Small intestine (tissue), 7 donors: ENCODE measurements around the gene DENND2D. TPM values are rescaled to one million over a fixed set of nuclear protein-coding genes. Genes with fewer than 3 reads are reported as not detected.
A peak's percentile ranks its signal among the peaks of the same experiment; 100 is the strongest.

Experiments used
- DNase-seq, 2 donors: peaks; one replicate each; pipeline versions ENCODE4 v3.0.0 to v3.0.0-alpha.2; 2013
- FAIRE-seq: peaks from 2 replicates; lab custom pipeline; 2012; peaks lifted over from hg19 to GRCh38; lab: Jason Lieb, UNC
- H3K27ac ChIP-seq, 3 donors: one replicate each; pipeline ENCODE4 v1.5.1; 2013; ENCODE audit warnings: low read length in 2 of 3, mild to moderate bottlenecking in 2 of 3, control low read depth in 1 of 3, inconsistent platforms in 1 of 3, low read depth in 1 of 3, moderate library complexity in 1 of 3
- H3K27me3 ChIP-seq, 3 donors: one replicate each; pipeline ENCODE4 v1.6.1; 2013; ENCODE audit warnings: low read length in 3 of 3, inconsistent platforms in 1 of 3; ENCODE audit not compliant: control insufficient read depth in 3 of 3, insufficient read depth in 3 of 3
- H3K36me3 ChIP-seq, 3 donors: one replicate each; pipeline ENCODE4 v1.6.1; 2013; ENCODE audit warnings: low read length in 3 of 3, inconsistent platforms in 1 of 3, low read depth in 1 of 3, mild to moderate bottlenecking in 1 of 3, moderate library complexity in 1 of 3; ENCODE audit not compliant: control insufficient read depth in 3 of 3, insufficient read depth in 2 of 3
- H3K4me1 ChIP-seq, 3 donors: one replicate each; pipeline ENCODE4 v1.6.1; 2013; ENCODE audit warnings: low read length in 2 of 3, inconsistent platforms in 1 of 3, low read depth in 1 of 3, mild to moderate bottlenecking in 1 of 3, moderate library complexity in 1 of 3; ENCODE audit not compliant: control insufficient read depth in 3 of 3, insufficient read depth in 2 of 3
- H3K4me3 ChIP-seq, 3 donors: one replicate each; pipeline ENCODE4 v1.5.1; 2013; ENCODE audit warnings: low read length in 3 of 3, control low read depth in 1 of 3, inconsistent platforms in 1 of 3, low read depth in 1 of 3, mild to moderate bottlenecking in 1 of 3, moderate library complexity in 1 of 3
- H3K9me3 ChIP-seq, 2 donors: one replicate each; pipeline ENCODE4 v1.6.1; 2013; ENCODE audit warnings: low read depth in 1 of 2, low read length in 1 of 2; ENCODE audit not compliant: control insufficient read depth in 2 of 2, insufficient read depth in 1 of 2
- WGBS, 3 donors: extraction: QIAGEN DNeasy Blood & Tissue Kit; methylation state at CpG; one replicate each; pipeline ENCODE4 v1.1.7; 2013; 5-methylcytosine and 5-hydroxymethylcytosine counted together
- polyA plus RNA-seq, 4 donors: library from polyadenylated mRNA; stranded (reverse) in 3 of 4; unstranded in 1 of 4; fragments of 200-250 nt in 3 of 4; fragments of 120-200 nt in 1 of 4; gene quantifications; one replicate each; pipeline versions ENCODE4 v1.2.1 to v1.2.3, GENCODE V29; 2013
- donor health status: healthy with polysubstance abuse.
- donor health status: control.
- donor health status: control.
- donor health status: Bipolar disorder and iron deficiency.
- donor health status: healthy.

The DENND2D gene
- polyA plus RNA-seq, 4 donors = 31.3 to 54.6 (median 40.5) TPM

DNA sequence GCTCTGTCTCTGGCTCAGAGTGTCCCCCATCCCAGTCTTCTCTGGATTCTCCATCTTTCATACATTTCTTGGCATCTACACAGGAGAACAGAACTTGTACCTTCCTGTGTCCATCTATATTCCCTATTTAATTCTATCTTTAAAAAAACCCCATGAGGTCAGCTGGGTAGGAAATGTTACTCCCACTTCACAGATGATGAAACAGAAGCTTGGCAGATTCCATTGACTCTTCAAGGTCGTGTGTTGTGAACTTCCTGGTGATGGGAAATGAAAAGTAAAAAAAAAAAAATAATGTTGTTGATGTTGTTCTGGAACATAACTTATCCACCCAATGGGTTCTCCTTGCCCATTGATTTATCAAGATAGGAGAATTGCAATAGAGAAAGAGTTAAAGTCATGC, 35.9 kb upstream of the DENND2D start:
- no peak overlapping the region for H3K27ac ChIP-seq
- no peak overlapping the region for H3K4me3 ChIP-seq
- H3K27me3 ChIP-seq = peaks cover 0 to 2% (median 0%) of the 10 kb centered on the region in 3 donors
- H3K36me3 ChIP-seq = no peaks in the 10 kb centered on the region
- 10 to 38% (median 18%) methylated on average over 1 of the region's 1 CpG for WGBS, 3 donors
- no peaks in the 10 kb centered on the region for H3K9me3 ChIP-seq
- no peak for DNase-seq
- FAIRE-seq = no peak
- no peaks in the 10 kb centered on the region for H3K4me1 ChIP-seq

DNA sequence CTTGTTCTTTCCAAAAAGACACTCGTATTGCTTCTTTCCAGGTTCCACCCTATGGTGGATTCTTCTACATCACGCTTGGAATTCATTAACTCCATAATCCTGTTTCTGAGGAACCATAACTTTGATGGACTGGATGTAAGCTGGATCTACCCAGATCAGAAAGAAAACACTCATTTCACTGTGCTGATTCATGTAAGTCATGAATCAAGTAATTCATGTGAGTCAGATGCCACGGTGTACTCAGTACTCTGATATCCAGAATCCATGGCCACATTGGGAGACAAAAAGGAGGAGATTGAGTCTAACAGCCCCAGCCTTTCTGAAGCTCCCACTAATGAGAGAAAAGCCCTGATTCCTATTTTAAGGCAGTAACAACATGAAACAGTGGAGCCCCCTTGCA, 34.4 kb upstream of the DENND2D start:
- FAIRE-seq (no peak), DNase-seq (no peak)
- Histone ChIP-seq H3K4me1 (no peaks in the 10 kb centered on the region), H3K27ac (no peak overlapping the region), H3K27me3 (peaks cover 0 to 2% (median 0%) of the 10 kb centered on the region in 3 donors), H3K9me3 (no peaks in the 10 kb centered on the region), H3K4me3 (no peak overlapping the region), H3K36me3 (no peaks in the 10 kb centered on the region)
- 83 to 89% (median 87%) methylated on average over 3 of the region's 3 CpGs for WGBS, 3 donors

DNA sequence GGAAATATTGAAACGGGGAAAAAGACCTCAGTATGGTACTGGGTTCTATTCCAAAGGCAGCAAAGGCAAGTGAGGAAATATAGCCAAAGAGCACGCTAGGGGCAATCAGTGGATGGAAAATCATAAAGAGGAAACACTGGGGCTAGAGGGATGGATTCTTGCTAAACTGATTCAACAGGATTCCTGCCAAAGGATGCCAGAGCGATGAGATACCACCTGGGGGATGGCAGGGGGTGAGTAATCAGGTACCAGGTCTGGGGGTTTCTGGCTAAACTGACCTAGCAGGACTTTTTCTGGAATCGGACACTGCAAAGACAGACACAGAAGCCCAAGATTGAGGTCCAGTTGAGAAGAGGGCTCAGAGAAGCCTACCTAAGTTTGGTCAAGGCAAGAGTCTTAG, 33.8 kb upstream of the DENND2D start:
- no peak for FAIRE-seq
- no peak overlapping the region for H3K27ac ChIP-seq
- no peaks in the 10 kb centered on the region for H3K36me3 ChIP-seq
- H3K27me3 ChIP-seq = peaks cover 0 to 2% (median 0%) of the 10 kb centered on the region in 3 donors
- 72 to 83% (median 77%) methylated on average over 4 of the region's 4 CpGs for WGBS, 3 donors
- no peaks in the 10 kb centered on the region for H3K9me3 ChIP-seq
- no peak for DNase-seq
- no peak overlapping the region for H3K4me3 ChIP-seq
- no peaks in the 10 kb centered on the region for H3K4me1 ChIP-seq

DNA sequence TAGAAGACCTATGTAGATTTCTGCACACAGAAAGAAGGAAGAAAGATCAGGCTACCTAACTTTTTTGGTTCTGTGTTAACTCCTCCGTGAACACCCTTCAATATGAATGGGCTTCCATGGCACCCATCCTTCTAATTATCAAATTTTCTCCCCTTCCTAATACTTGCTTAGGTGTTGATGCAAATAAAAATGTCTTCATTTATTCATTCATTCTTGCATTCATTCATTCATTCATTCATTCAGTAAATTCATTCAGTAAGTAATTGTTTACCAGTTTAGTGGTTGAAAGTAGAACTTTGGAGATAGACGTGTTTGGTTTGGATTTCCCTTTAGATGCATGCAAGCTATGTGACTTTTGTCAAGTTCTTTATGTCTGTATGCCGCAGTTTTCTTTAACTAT, 31.7 kb upstream of the DENND2D start:
- WGBS, 3 donors = 90 to 93% (median 91%) methylated on average over 3 of the region's 3 CpGs
- Histone ChIP-seq H3K27ac (no peak overlapping the region), H3K4me3 (no peak overlapping the region), H3K36me3 (no peaks in the 10 kb centered on the region), H3K4me1 (no peaks in the 10 kb centered on the region), H3K27me3 (peaks cover 0 to 2% (median 0%) of the 10 kb centered on the region in 3 donors), H3K9me3 (no peaks in the 10 kb centered on the region)
- FAIRE-seq = no peak
- DNase-seq = no peak

DNA sequence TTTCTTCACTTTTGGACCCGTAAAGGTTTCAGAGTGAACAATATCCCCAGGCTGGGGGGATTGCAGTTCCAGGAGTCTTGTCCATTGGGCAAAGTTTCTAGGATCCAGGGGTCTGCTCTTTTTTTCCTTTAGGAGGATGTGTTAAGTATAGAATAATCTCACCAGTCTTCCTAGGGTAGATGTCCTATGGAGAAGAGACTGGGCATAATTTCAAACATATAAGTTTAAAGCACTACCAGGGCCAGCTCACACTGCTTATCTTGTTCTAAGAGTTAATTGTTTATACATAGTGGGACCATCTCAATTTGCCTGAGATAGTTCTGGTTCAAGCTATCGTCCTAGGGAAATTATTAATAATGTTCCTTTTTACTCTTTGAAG, 28.3 kb upstream of the DENND2D start:
- Histone ChIP-seq H3K27ac (no peak overlapping the region), H3K9me3 (no peaks in the 10 kb centered on the region), H3K27me3 (no peaks in the 10 kb centered on the region), H3K36me3 (no peaks in the 10 kb centered on the region), H3K4me3 (no peak overlapping the region), H3K4me1 (no peaks in the 10 kb centered on the region)
- DNase-seq (no peak), FAIRE-seq (no peak)
- 75 to 82% (median 79%) methylated on average over 2 of the region's 2 CpGs for WGBS, 3 donors

DNA sequence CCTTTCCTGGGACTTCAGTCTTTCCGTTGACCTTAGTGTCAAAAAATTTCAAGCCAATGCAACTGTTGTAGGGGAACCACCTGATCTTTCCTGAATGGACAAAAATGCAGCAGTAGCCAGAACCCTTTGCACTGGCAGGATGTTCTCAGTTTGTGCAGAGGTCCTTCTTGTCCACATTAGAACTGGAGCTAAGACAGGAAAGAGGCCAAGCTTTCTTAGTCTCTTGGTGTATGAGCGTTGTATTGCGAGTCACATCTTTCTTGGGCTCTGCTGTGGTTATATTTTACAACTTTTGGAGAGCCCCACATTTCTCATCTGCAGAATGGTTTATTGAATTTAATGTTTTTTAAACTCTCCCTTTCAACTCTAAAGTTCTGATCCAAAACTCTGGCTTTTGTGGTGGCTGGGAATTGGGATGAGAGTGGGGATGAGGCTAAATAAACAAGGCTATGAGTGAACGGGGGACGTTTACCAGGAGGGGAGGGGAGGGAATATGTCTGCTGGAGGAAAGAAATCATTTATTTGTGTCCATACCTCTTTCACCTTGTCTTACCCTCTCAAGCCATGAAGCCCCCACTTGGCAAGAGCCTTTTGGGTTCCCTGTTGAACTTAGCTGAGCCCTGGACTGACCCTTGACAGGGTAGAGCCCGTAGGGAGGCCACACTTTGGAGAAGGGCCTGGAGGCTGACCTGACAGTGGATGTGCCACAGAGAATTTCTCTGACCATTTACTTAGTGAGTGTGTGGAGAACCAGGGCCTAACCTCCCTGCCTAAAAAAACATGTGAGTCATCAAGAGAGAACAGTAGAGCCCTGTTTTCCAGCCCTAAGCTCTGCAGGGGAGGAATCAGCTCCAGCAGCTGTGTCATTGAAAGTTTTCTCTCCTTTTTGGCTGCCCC, 27.7 kb upstream of the DENND2D start:
- DNase-seq = no peak
- FAIRE-seq = no peak
- Histone ChIP-seq H3K4me1 (no peaks in the 10 kb centered on the region), H3K4me3 (no peak overlapping the region), H3K27ac (no peak overlapping the region), H3K9me3 (no peaks in the 10 kb centered on the region), H3K27me3 (no peaks in the 10 kb centered on the region), H3K36me3 (no peaks in the 10 kb centered on the region)
- 76 to 81% (median 77%) methylated on average over 6 of the region's 6 CpGs for WGBS, 3 donors

DNA sequence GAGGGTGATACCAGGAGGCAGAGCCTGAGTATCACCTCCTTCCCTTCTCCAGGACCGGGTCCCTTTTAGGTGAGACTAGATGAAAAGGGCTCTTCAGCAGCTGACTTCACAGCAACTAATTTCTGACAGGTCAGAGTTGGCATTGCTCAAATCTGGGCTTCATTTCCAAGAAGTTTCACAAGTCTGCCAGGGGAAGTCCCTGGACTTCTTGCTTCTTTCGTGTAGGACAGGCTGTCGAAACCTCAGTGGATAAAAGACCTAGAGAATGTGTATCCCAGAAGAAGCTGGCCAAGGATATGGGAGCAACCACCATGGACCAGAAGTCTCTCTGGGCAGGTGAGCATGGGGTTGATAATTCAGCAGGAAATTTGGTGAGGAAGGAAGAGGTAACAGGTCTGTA, 27.0 kb upstream of the DENND2D start, which contains the start of gene CHI3L2:
TSS of gene CHI3L2 (plus strand) at position 280 of the 400 bp plus-strand sequence. CDS start at position 297, 17 bp downstream.
- H3K36me3 ChIP-seq = no peaks in the 10 kb centered on the region
- H3K4me1 ChIP-seq = peaks cover 0 to 3% (median 1%) of the 10 kb centered on the region in 3 donors
- WGBS, 3 donors = 67 to 85% (median 78%) methylated on average over 3 of the region's 3 CpGs
- H3K27ac ChIP-seq = no peak within 1 kb of the TSS
- no peaks in the 10 kb centered on the region for H3K27me3 ChIP-seq
- FAIRE-seq (no peak), DNase-seq (no peak)
- H3K9me3 ChIP-seq = no peaks in the 10 kb centered on the region
- no peak within 1 kb of the TSS for H3K4me3 ChIP-seq

DNA sequence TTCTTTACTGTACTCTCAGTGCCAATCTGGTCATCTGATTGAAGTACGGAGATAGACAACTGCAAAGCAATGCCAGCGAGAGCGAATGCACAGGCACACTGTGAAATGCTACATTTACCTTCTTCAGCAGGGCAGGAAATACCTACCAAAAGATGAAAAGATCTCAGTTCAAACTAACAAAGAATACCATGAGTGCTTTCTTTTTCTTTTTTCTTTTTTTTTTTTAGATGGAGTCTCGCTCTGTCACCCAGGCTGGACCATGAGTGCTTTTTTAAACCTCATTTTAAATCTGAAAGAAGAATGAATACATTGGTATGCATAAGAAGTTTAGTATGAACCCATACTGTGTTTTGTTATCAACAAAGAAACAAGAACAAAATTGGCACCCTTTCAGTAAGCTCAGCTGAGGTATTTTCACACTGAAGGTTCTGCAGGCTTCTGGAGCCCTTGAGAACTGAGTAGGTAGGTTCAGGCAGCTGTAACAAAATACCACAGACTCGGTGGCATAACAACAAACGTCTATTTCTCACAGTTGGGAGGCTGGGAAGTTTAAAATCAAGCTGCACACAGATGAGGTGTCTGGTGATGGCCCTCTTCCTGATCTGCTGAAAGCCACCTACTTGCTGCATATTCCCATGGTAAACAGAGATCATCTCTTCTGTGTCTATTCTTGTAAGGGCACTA, 25.4 kb upstream of the DENND2D start:
- FAIRE-seq (no peak), DNase-seq (no peak)
- no peaks in the 10 kb centered on the region for H3K9me3 ChIP-seq
- WGBS, 3 donors = 52 to 59% (median 57%) methylated on average over 6 of the region's 6 CpGs
- H3K4me3 ChIP-seq = no peak overlapping the region
- no peaks in the 10 kb centered on the region for H3K36me3 ChIP-seq
- no peaks in the 10 kb centered on the region for H3K27me3 ChIP-seq
- peak overlapping the region in 1 of 3 donors; percentile 57 for H3K27ac ChIP-seq
- H3K4me1 ChIP-seq = peaks cover 0 to 6% (median 3%) of the 10 kb centered on the region in 3 donors
